ENCODE data around the gene E2F3. TPM values are rescaled to one million over a fixed set of nuclear protein-coding genes. Genes with fewer than 3 reads are reported as not detected.

E2F3 gene
- total RNA-seq, 1 experiment from 2014 or later = 27.1 TPM

DNA sequence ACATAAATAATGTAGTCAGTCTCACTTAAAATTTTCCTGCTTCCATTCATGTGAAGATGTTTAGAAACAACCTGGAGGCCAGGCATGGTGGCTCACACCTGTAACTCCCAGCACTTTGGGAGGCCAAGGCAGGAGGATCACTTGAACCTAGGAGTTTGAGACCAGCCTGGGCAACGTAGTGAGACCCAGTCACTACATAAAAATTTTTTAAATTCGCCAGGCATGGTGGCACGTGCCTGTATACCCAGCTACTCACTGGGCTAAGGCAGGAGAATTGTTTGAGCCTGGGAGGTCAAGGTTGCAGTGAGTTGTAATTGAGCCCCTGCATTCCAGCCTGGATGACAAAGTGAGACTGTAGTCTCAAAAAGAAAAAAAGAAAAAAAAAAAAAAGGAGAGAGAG, 47.3 kb upstream of the E2F3 start:
- Histone ChIP-seq H3K79me2 (ENCODE audit: insufficient read depth, low read length) (no peaks in the 10 kb centered on the region), H4K20me1 (ENCODE audit: insufficient read depth) (no peaks in the 10 kb centered on the region), H3K36me3 (ENCODE audit: control insufficient read depth in 1 of 2, insufficient read depth in 2 of 2, low read length in 2 of 2) (no peaks in the 10 kb centered on the region), H3K4me3 (replicated peaks in 1 of 2; ENCODE audit: low read depth in 1 of 2, low read length in 2 of 2) (no peak overlapping the region), H3K4me1 (ENCODE audit: control insufficient read depth in 1 of 2, insufficient read depth in 2 of 2, low read length in 2 of 2) (no peaks in the 10 kb centered on the region), H2AFZ (ENCODE audit: low read depth, low read length, poor library complexity, severe bottlenecking) (no peak overlapping the region), H3K27me3 (ENCODE audit: insufficient read depth, low read length) (no peaks in the 10 kb centered on the region), H3K27ac (ENCODE audit: low read depth, low read length) (no peak overlapping the region), H3K9me3 (ENCODE audit: control insufficient read depth in 1 of 2, insufficient read depth in 1 of 2, low read depth in 1 of 2, low read length in 2 of 2) (peaks cover 0 to 6% of the 10 kb centered on the region in 2 experiments; a peak in 1 of 4 replicates), H3K4me2 (ENCODE audit: low read length) (no peak overlapping the region), H3K9me2 (ENCODE audit: insufficient read depth) (no peaks in the 10 kb centered on the region), H3K9ac (ENCODE audit: low read length) (no peak overlapping the region)
- ATAC-seq = no peak
- BruUV-seq (replicated peaks) = no TSS peak
- no peak for TF ChIP-seq TCF7L2 (IDR thresholded peaks at IDR 0.05; ENCODE audit: borderline replicate concordance, extremely low read depth, insufficient read depth, insufficient read length)
- TF ChIP-seq POLR2AphosphoS5 (IDR thresholded peaks at IDR 0.05; ENCODE audit: low read depth, low read length) = no peak
- no peak for TF ChIP-seq YY1 (IDR thresholded peaks at IDR 0.05; ENCODE audit: extremely low read depth, insufficient replicate concordance, low read depth, low read length)
- TF ChIP-seq, protein P1, sequence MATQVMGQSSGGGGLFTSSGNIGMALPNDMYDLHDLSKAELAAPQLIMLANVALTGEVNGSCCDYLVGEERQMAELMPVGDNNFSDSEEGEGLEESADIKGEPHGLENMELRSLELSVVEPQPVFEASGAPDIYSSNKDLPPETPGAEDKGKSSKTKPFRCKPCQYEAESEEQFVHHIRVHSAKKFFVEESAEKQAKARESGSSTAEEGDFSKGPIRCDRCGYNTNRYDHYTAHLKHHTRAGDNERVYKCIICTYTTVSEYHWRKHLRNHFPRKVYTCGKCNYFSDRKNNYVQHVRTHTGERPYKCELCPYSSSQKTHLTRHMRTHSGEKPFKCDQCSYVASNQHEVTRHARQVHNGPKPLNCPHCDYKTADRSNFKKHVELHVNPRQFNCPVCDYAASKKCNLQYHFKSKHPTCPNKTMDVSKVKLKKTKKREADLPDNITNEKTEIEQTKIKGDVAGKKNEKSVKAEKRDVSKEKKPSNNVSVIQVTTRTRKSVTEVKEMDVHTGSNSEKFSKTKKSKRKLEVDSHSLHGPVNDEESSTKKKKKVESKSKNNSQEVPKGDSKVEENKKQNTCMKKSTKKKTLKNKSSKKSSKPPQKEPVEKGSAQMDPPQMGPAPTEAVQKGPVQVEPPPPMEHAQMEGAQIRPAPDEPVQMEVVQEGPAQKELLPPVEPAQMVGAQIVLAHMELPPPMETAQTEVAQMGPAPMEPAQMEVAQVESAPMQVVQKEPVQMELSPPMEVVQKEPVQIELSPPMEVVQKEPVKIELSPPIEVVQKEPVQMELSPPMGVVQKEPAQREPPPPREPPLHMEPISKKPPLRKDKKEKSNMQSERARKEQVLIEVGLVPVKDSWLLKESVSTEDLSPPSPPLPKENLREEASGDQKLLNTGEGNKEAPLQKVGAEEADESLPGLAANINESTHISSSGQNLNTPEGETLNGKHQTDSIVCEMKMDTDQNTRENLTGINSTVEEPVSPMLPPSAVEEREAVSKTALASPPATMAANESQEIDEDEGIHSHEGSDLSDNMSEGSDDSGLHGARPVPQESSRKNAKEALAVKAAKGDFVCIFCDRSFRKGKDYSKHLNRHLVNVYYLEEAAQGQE (IDR thresholded peaks at IDR 0.05; ENCODE audit: low read depth) = no peak
- TF ChIP-seq, protein P2, sequence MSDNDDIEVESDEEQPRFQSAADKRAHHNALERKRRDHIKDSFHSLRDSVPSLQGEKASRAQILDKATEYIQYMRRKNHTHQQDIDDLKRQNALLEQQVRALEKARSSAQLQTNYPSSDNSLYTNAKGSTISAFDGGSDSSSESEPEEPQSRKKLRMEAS (IDR thresholded peaks at IDR 0.05) = no peak
- TF ChIP-seq ELF1 (IDR thresholded peaks at IDR 0.05; ENCODE audit: borderline replicate concordance, low read depth) = no peak
- TF ChIP-seq, protein P3, sequence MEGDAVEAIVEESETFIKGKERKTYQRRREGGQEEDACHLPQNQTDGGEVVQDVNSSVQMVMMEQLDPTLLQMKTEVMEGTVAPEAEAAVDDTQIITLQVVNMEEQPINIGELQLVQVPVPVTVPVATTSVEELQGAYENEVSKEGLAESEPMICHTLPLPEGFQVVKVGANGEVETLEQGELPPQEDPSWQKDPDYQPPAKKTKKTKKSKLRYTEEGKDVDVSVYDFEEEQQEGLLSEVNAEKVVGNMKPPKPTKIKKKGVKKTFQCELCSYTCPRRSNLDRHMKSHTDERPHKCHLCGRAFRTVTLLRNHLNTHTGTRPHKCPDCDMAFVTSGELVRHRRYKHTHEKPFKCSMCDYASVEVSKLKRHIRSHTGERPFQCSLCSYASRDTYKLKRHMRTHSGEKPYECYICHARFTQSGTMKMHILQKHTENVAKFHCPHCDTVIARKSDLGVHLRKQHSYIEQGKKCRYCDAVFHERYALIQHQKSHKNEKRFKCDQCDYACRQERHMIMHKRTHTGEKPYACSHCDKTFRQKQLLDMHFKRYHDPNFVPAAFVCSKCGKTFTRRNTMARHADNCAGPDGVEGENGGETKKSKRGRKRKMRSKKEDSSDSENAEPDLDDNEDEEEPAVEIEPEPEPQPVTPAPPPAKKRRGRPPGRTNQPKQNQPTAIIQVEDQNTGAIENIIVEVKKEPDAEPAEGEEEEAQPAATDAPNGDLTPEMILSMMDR (IDR thresholded peaks at IDR 0.05 in 2 of 3, conservative IDR thresholded peaks at IDR 0.05 in 1 of 3; ENCODE audit: borderline replicate concordance in 1 of 3, insufficient read depth in 1 of 3, low read depth in 2 of 3, low read length in 2 of 3) = no peak
- no peak for TF ChIP-seq FOSL1 (IDR thresholded peaks at IDR 0.05; ENCODE audit: low read depth)
- no peak for TF ChIP-seq EZH2phosphoT487 (IDR thresholded peaks at IDR 0.05; ENCODE audit: borderline replicate concordance)
- TF ChIP-seq, protein P4, sequence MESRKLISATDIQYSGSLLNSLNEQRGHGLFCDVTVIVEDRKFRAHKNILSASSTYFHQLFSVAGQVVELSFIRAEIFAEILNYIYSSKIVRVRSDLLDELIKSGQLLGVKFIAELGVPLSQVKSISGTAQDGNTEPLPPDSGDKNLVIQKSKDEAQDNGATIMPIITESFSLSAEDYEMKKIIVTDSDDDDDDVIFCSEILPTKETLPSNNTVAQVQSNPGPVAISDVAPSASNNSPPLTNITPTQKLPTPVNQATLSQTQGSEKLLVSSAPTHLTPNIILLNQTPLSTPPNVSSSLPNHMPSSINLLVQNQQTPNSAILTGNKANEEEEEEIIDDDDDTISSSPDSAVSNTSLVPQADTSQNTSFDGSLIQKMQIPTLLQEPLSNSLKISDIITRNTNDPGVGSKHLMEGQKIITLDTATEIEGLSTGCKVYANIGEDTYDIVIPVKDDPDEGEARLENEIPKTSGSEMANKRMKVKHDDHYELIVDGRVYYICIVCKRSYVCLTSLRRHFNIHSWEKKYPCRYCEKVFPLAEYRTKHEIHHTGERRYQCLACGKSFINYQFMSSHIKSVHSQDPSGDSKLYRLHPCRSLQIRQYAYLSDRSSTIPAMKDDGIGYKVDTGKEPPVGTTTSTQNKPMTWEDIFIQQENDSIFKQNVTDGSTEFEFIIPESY (IDR thresholded peaks at IDR 0.05; ENCODE audit: extremely low read depth, insufficient replicate concordance, low read length) = no peak
- TF ChIP-seq CBX3 (IDR thresholded peaks at IDR 0.05; ENCODE audit: low read depth) = no peak
- no peak for TF ChIP-seq RAD21 (IDR thresholded peaks at IDR 0.05; ENCODE audit: low read depth)
- no peak for TF ChIP-seq EGR1 (IDR thresholded peaks at IDR 0.05; ENCODE audit: low read depth)
- no peak for TF ChIP-seq SIN3A (IDR thresholded peaks at IDR 0.05; ENCODE audit: low read depth)
- TF ChIP-seq SP1 (IDR thresholded peaks at IDR 0.05; ENCODE audit: low read depth) = no peak
- TF ChIP-seq, protein P5, sequence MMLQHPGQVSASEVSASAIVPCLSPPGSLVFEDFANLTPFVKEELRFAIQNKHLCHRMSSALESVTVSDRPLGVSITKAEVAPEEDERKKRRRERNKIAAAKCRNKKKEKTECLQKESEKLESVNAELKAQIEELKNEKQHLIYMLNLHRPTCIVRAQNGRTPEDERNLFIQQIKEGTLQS (IDR thresholded peaks at IDR 0.05) = no peak
- TF ChIP-seq JUND (IDR thresholded peaks at IDR 0.05) = no peak
- RAD21 ChIA-PET (ENCODE audit: low non-redundant PET in 1 of 2, low total read pairs in 2 of 2, uncharacterized antibody in 2 of 2, unreplicated experiment in 2 of 2) = no interaction called here
- no peak for DNase-seq (ENCODE audit: low read depth, low spot score)
- intact Hi-C loops (cut with micrococcal nuclease) = no loop called here
- POLR2A ChIA-PET = no interaction called here
- CTCF ChIA-PET = no interaction called here
